Activated CD4-positive, alpha-beta T cell treated with anti-CD3 and anti-CD28 coated beads for 1 hour (primary cell): Measurements from ENCODE around the gene ZNF586.
"Not testable (repeated sequence)": the region's sequence is repeated elsewhere in the genome, so short reads cannot be mapped to it uniquely, and the experiment has no call there.

Experiments used
- DNase-seq: peaks from one replicate; pipeline ENCODE4 v3.0.0-alpha.2; 2020

Gene ZNF586

DNA sequence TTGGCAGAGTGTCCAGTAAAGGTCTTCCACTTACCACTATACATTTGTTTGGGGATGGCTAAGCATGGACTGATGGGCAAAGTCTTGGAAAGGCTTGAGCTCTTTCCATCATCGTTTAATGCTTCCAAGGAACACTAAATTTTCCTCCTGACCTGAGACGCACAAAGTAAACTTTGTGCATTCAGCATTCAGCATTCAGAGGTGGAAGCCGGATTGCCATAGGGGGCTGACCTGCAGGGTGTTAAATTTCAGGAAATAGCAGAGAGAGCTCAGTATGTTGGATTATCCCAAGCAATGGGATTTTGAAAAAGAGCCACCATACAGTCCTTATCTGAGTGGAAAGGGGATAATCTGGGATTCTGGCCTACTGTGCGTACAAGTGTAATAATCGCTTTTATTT lies 31.2 kb downstream of the ZNF586 start:
- DNase-seq: no peak

GRCh38 chr19:57802269-57802668 lies 32.8 kb downstream of the ZNF586 start:
- DNase-seq: no peak

GRCh38 chr19:57803265-57803593 lies 33.8 kb downstream of the ZNF586 start:
- DNase-seq: no peak

- no peak for DNase-seq
These were observed 34.3 kb downstream of the ZNF586 start for GRCh38 chr19:57803594-57804325.

DNA sequence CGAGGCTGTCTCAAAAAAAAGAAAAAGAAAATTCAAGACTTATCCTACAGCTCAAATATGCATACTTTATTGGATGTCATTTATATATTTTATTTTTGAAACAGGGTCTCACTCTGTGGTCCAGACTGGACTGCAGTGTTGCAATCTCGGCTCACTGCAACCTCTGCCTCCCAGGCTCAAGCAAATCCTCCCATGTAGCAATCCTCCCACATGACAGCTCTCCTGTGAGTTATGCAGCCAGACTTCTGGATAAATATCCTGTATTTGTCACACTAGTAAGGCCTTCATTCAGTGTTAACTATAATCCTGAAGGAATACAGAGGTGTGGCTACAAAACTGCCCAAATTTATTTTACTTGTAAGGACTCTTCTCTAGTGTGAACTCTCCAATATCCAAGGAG lies 38.1 kb downstream of the ZNF586 start:
- no peak for DNase-seq

GRCh38 chr19:57810410-57811295 lies 41.2 kb downstream of the ZNF586 start:
- not testable (repeated sequence) for DNase-seq

DNA sequence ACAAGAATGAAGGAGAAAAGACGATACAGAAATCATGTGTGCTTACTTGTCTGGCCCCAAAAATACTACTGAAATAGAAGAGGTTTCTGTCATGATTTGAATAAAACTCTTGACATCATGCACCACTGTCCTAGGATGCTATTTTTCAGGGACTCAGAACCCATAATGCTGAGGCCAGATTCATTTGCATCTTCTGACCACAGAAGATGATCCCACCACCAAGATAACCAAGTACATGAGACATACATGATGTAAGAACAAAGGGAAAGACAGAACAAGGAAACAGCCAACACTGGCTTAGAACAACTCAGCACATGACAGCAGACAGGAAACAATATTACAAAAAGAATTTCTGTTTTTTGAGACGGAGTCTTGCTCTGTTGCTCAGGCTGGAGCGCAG lies 42.8 kb downstream of the ZNF586 start:
- DNase-seq: no peak

- DNase-seq: not testable (repeated sequence)
These were observed 43.7 kb downstream of the ZNF586 start for GRCh38 chr19:57812975-57813820.

DNA sequence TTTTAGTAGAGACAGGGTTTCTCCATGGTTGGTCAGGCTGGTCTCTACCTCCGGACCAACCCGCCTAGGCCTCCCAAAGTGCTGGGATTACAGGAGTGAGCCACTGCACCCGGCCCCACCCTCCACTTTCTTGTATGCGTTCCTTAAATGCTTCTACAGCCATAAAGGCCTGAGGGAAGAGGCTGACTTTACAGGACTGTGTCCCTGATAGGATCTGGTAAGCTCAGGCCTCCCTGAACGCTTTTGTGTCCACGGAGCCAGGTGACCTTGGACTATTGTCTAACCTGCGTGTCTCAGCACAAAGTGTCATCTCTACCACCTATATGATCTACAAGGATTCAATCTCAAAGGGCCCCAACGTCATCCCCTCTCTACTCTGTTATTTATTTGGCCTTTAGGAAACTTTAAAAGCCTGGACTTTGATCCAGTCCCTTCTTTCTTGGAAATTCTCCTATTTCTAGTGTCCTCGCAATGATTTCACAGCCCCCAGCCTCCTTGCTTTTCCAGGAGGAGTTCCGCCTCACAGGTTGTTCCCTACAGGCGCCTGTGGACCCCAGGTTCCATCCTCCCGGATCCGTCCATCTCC lies 44.5 kb downstream of the ZNF586 start:
- DNase-seq: no peak

DNA sequence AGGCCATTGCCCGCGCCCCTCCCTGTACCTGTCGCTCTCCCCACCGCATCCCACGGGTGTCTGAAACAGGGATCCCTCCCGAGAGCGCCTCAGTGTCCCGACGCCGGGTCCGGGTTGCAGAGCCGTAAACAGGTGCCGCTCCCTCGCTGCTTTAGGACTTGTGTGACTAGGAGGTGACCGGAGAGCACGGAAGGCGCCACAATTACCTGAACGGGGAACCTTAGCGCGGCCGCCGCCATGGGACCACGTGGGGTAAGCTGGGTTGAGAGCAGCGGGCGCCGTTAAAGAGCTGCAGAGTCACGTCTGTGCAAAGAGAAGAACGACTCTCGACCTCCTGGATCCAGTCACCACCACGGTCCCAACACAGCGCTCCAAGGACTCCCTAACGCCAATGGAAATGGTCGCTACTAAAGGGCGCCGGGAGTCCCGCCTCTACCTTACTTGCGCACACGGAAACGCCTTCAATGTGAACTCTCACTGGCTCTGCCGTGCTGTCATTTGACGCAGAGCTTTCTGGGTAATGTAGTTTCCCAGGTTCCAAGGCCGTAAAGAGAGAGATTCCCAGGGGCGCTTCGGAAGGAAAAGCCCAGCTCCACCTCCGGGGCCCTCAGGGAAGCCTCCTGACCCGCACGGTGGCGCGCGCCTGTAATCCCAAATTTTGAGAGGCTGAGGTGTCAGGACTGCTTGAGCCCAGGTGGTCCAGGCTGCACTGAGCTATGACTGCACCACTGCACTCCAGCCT lies 45.2 kb downstream of the ZNF586 start, which contains the start of gene ZNF552:
Gene ZNF552, minus strand, starts transcription at position 409 of the 742 bp plus-strand sequence. Its CDS starts 170 bp downstream, at position 239.
- DNase-seq: peak; percentile 64

DNA sequence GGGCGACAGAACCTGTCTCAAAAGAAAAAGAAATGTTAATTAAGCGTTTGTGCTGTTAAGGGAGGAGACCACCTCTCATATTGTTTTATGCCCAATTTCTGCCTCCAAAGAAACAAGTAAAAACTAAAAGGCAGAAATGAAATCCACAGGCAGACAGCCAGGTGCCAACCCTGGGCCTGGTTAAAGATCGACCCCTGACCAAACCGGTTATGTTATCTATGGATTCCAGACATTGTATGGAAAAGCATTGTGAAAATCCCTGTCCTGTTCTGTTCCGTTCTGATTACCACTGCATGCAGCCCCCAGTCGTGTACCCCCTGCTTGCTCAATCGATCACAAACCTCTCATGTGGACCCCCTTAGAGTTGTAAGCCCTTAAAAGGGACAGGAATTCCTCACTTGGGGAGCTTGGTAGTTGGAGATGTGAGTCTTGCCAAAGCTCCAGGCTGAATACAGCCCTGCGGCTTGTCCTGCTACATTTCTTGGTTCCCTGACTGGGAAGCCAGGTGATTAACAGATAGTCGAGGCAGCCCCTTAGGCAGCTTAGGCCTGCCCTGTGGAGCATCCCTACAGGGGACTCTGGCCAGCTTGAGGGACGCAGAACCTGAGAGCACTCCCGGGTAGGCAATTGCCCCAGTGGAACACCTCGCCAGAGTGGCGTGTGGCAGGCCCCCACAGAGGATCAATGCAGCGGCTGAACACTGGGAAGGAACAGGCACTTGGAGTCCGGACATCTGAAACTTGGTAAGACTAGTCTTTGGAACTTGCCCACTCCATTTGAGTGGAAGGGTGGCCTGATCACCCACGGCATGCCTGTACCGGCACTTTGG lies 46.0 kb downstream of the ZNF586 start:
- DNase-seq: no peak

DNA sequence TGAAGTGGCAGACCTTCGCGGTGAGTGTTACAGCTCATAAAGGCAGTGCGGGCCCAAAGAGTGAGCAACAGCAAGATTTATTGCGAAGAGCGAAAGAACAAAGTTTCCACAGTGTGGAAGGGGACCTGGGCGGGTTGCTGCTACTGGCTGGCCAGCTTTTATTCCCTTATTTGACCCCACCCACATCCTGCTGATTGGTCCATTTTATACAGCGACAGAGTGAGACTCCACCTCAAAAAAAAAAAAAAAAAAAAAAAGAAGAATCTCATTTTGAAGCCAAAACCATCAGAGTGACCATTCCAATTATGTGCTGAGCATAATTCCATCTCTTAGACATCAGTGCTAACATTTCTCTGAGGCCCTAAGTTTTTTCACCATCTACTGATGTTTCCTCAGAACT lies 47.2 kb downstream of the ZNF586 start:
- DNase-seq: no peak

GRCh38 chr19:57817976-57818375 lies 48.5 kb downstream of the ZNF586 start:
- DNase-seq: no peak

DNA sequence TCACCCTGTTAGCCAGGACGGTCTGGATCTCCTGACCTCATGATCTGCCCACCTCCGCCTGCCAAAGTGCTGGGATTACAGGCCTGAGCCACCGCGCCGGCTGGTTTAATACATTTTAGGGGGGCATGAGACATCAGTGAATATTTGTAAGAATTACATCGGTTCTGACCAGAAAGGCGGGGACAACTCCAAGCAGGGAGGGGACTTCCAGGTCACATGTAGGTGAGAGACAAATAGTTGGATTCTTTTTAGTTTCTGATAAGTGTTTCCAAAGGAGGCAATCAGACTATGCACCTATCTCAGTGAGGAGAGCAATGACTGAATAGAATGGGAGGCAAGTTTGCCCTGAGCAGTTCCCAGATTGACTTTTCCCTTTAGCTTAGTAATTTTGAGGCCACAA lies 48.9 kb downstream of the ZNF586 start:
- no peak for DNase-seq

GRCh38 chr19:57819475-57820148 lies 50.1 kb downstream of the ZNF586 start:
- peak; percentile 65 for DNase-seq

DNA sequence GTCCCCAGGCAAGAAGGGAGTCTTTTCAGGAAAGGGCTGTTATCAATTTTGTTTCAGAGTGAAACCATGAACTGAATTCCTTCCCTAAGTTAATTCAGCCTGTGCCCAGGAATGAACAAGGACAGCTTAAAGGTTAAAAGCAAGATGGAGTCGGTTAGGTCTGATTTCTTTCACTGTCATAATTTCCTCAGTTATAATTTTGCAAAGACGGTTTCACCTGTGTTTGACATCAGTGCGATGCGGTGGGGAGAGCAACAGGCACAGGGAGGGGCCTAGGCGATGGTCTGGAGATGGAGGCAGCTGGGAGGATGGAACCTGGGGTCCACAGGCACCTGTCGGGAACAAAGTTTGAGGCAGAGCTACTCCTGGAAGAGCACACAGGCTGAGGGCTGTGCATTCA lies 51.1 kb downstream of the ZNF586 start:
- no peak for DNase-seq

- not testable (repeated sequence) for DNase-seq
These were observed 51.6 kb downstream of the ZNF586 start for GRCh38 chr19:57821095-57821494.

DNA sequence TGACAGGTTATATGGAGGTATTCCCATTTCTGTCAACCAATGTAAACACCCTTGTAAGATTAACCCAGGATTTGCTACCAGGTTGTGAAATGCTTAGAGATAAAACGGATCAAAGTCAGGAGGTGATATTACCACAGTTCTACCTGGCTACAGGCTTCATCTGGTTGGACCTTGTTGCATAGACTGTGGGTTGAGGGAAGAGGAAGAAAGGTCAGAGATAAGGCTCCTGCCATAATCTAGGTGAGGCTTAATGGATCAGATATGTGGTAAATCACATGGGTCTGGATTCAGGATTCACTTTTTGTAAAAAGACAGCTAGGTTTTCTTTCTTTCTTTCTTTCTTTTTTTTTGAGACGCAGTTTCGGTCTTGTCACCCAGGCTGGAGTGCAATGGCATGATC lies 52.0 kb downstream of the ZNF586 start:
- DNase-seq: not testable (repeated sequence)

- not testable (repeated sequence) for DNase-seq
These were observed 53.7 kb downstream of the ZNF586 start for GRCh38 chr19:57823155-57823554.

DNA sequence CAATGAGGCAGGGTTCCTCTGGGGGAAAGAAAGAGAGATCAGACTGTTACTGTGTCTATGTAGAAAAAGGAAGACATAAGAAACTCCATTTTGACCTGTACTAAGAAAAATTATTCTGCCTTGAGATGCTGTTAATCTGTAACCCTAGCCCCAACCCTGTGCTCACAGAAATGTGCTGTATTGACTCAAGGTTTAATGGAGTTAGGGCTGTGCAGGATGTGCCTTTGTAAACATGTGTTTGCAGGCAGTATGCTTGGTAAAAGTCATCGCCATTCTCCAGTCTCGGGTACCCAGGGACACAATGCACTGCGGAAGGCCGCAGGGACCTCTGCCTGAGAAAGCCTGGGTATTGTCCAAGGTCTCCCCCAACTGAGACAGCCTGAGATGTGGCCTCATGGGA lies 54.1 kb downstream of the ZNF586 start:
- not testable (repeated sequence) for DNase-seq
